MV-4-11 (cell line): ENCODE results near the gene FHOD3.
A peak's percentile ranks its signal among the peaks of the same experiment; 100 is the strongest.

ENCODE experiments used
- DNase-seq: peaks from one replicate; lab custom pipeline; 2025; lab: John Stamatoyannopoulos, UW

Gene FHOD3

DNA sequence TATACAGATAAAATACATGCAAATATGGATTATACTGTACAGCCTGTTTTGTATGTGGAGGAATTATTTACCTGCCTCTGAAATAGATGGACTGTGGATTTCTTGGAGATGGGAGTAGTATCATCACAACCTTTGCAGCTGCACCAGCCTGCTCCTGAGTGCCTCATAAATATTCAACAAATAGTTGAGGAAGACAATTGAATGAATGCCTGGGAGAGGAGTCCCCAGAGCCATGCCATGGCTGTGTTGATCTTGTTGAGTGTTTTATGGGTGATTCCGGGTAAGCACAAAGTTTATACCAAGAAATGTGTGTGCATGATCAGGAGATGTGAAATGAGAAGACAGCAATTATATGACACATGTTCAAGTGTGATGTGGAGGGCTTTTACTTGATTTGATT, 225.0 kb downstream of the FHOD3 start:
- DNase-seq: no peak

DNA sequence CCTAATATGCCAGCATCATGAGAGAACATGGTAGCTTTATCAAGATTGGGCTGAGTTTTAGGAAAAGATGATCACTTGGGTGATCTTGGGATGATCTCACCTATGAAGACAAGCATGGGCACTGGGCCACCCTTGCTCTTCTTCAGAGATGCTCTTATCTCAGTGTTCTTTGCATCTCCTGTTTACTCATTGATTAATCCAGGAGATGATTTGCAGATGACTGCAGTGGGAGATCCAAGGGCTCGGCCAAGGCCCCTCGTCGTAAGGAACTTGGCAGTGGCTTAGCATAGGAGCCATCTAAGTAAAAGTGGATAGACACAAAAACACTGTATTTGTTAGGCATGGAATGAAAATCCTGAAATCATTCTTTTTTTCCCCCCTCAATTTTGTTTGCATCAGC, 228.4 kb downstream of the FHOD3 start:
- DNase-seq: no peak

DNA sequence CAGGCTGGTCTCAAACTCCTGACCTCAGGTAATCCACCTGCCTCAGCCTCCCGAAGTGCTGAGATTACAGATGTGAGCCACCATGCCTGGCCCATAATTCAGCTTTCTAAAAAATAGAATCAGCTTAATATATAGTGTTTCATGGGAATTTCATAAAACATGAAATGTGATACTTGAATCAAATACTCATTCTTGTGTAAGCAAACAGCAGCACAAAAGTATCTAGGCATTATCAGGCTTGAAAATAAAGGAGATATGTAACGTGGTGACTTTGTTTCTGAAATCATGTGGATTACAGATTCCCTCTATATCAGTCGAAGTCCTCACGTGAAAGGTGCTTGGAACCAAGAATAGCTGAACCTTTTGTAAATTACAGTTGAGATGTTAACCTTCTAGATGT, 229.1 kb downstream of the FHOD3 start:
- DNase-seq: no peak

DNA sequence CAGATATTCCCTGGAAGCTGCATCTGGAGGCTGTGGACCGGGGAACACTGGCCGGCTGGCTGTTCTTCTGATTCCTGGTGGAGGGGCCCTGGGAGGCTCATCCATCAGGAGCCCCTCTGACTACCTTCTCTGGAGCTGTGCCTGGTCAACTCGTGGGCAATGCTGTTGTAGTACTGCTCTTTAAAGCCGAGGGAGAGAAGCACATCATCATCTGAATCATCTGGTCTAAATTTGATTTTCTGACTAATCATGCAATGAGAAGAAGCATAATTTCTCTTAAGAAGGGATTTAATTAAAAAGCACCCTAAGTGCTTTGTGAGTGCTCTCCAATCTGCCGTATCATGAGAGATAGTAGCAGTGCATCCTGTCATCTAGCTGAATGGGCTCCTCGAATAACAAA, 229.5 kb downstream of the FHOD3 start:
- DNase-seq: no peak

DNA sequence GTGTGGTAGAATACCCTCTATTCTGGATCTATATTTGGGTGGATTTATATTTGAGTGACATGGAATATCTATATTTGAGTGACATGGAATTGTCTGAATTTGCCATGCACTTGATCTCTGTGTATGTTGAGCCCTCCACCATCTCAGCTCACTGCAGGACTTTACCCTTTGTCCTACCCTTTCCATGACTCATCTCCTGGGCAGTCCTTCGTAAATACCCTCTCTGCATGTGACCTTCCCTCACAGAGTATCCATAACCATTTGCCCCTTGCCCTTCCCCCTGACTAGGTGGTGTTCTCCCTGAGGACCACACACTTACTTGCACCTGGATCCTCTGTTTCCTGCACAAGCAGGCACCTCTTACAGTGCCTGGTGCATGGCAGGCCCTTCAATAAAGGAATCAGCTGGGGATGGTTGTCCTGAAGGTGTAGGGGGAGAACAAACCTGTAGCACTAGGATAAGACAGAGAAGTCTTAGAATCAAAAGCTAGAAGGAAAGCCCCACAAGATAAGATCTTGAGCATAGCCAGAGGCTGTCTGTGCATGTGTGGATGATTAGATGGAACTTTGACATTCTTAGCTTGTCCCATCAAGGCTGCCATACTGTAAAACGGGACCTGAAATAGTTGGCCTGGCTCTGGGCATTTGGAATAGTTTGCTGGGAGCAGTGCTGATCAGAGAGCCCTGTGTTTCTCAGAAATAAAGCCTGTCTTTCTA, 230.4 kb downstream of the FHOD3 start:
- no peak for DNase-seq

GRCh38 chr18:36529747-36530146, 232.2 kb downstream of the FHOD3 start:
- no peak for DNase-seq

DNA sequence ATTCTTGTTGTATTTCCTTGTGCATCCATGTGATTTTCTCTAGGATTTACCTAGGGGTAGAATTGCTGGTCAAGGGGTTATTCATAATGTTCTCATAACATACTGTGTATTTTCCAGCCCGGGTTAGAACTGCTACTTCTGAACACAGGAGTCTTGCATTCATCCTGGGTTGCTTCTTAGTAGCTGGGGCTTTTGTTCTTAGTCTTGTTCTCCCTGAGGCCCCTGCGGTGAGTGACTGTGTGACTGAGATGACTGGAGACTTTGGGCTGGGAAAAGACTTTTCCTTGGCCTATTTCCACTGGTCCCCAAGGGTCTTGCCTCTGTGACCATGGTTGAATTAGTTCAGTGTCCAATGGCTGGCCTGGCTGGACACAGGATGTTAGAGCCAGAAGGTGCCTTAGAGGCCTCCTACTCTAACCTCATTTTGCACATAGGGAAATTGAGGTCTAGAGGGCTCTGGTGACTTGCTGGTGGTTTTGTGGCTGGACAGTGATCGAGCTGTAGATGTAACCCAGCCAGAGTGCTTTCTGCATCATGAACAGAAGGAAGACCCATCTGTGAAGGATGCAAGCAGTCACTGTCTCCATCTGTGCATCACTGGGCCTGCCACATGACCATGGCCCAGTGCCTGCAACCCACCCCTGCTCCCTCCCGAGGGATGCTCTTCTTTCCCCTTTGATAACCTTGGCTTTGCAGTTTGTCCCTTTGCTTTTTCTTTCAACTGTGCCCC, 233.3 kb downstream of the FHOD3 start:
- DNase-seq: no peak

GRCh38 chr18:36531636-36532035, 234.1 kb downstream of the FHOD3 start:
- no peak for DNase-seq

DNA sequence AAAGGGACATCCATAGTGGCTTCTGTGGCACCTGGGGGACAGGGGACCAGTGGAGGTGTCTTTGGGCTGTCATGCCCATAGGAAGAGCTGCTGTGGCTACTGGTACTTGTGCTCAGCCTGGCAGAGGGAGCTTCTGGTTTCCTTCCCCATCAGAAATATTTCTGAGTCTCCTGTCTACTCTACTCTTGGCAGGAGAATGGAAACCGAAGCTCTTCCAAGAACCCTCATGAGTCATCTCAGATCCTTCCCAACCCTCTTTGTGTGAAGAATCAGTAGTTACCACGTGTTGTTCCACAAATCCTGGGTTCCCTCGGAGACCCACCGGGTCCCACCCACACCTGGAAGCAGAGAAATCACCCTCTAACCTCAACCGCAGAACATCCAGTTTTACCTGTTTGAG, 234.9 kb downstream of the FHOD3 start:
- no peak for DNase-seq

GRCh38 chr18:36532815-36533214, 235.3 kb downstream of the FHOD3 start:
- no peak for DNase-seq

DNA sequence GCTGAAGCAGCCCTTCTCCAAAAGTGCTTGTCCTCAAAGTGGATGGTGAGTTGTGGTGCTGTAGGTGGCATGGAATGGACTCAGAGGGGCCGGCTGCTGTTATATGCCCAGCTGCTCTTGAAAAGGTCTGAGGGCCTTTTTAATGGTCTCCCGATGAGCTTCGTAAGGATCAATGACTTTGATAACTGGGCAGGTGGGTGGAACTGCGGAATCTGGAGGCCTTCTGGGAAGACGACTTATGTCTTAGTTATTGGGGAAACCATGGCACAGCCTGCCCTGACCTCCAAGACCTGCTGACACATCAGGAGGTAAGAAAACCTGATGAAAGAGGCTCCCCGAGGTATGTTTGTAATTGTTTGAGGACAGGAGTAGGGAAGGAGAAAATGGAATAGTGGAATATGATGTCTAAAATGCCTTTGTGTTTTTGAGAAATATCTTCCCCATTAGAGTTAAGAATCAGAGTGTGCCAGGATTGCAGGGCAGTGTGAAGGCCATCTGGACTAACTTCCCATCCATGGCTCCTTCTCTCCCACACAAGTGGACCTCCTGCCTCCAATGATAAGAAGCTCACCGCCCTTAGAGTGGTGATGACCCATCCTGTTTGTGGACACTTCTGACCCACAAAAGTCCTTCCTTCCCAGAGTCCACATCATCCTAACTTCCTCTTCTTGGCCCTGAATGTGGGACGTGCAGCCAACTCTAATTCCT, 236.1 kb downstream of the FHOD3 start:
- no peak for DNase-seq

DNA sequence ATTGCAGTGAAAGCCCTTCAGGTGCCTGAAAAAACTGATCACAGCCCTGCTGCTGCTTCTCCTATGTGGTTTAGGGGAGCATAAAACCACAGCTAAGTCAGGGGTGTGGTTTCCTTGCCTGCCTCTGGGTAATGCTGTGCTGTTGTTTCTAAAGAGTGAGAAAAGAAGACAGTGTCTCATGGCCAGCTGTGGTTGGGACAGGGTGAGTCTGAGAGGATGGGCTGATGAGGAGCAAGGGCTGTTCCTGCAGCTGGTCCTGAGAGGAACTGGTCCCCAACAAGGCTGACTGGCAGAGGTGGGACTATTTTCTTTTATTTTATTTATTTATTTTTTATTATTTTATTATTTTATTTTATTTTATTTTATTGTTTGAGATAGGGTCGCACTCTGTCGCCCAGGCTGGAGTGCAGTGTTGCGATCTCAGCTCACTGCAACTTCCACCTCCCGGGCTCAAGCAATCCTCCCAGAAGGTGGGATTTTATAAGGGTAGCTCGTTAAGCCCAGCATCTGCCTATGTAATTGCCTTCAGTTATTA, 236.7 kb downstream of the FHOD3 start:
- DNase-seq: peak; percentile 79

GRCh38 chr18:36535202-36535935, 237.9 kb downstream of the FHOD3 start:
- no peak for DNase-seq

GRCh38 chr18:36536426-36536825, 238.9 kb downstream of the FHOD3 start:
- DNase-seq: no peak

- no peak for DNase-seq
Measured at GRCh38 chr18:36537289-36537688, 239.8 kb downstream of the FHOD3 start.

DNA sequence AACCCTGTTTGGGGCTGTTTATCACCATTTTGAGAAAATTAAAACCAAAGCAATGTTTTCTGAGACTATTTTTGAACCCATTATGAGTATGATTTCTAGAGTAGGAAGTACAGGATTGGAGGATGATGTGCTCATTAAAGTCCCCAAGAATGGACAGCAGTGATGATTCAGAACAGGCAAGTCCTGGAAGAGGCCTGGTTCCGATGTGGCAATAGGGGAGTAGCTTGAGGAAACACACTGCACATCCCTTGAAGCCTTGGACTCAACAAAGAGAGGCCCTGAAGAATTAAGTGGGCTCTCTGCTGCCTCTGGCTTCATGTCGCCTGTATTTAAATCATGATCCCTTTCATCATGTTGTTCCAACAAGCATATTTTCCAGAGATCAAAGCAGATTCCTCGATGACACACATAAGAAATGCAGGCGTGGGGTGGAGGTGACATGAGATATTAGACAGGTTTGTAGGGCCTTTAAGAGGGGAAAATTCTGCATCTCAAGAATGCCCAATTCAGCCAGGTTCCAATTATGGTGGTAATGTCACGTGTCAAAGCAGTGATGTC, 242.2 kb downstream of the FHOD3 start:
- DNase-seq: no peak

DNA sequence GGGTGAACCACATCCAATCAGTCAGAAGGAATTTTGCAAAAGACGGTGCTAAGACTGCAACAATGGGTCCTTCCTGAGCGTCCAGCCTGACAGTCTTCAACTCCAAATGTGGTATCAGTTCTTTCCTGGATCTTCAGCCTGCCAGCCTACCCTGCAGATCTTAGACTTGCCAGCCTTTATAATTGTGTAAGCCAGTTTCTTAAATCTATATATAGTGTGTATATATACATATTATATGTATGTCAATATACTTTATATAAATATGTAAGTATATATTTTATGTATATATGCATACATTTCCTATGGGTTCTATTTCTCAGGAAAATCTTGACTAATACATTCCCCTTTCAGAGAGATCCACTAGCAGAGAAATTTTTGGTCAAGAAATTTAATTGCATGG, 245.5 kb downstream of the FHOD3 start:
- DNase-seq: no peak

GRCh38 chr18:36543991-36544725, 246.6 kb downstream of the FHOD3 start:
- DNase-seq: no peak

DNA sequence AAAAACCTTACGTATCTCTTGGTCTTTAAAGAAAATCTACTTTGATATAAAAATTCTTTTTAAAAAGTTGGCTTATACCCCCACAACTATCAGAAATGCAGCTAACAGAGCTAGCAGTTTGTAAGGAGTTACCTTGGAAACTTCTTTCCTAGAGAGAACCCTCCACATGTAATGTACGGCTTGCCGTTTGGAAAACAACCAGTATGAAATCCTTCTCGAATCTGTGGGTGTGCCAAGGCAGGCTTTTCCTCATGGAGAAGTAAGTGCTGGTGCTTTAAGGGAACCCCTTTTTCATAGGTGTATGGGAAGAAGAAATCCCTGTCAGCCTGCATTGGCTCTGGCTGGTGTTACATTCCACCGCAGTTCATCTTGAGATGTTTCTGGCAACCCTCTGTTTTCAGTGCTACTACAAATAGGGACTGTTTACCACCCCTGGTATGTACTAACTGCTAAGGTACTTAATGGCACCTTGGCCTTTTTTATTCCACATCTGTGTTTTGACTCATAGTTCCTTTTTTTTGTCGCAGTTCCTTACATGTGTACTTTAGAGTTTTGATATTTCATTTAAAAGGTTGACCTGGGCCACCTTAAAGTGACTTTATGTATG, 248.4 kb downstream of the FHOD3 start:
- DNase-seq: no peak

GRCh38 chr18:36546876-36547275, 249.4 kb downstream of the FHOD3 start:
- no peak for DNase-seq

GRCh38 chr18:36547544-36547943, 250.0 kb downstream of the FHOD3 start:
- no peak for DNase-seq
